CD4-positive, alpha-beta T cell treated with Interleukin-17A for 1 hour (primary cell): ENCODE measurements around the gene TIGD6.

Experiments used
- DNase-seq: peaks from one replicate; pipeline ENCODE4 v3.0.0-alpha.2; 2020

Gene TIGD6

DNA sequence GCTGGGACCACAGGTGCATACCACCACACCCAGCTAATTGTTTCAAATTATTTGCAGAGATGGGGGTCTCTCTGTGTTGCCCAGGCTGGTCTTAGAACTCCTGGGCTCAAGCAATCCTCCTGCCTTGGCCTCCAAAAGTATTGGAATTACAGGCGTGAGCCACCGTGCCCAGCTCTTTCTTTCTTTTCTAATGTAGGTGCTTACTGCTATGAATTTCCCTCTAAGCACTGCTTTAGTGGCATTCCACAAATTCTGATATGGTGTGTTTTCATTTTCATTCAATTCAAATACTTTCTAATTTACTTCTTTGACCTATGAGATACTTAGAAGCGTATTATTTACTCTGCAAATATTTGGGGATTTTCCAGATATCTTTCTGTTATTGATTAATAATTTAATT lies 15.0 kb upstream of the TIGD6 start:
- DNase-seq = no peak

DNA sequence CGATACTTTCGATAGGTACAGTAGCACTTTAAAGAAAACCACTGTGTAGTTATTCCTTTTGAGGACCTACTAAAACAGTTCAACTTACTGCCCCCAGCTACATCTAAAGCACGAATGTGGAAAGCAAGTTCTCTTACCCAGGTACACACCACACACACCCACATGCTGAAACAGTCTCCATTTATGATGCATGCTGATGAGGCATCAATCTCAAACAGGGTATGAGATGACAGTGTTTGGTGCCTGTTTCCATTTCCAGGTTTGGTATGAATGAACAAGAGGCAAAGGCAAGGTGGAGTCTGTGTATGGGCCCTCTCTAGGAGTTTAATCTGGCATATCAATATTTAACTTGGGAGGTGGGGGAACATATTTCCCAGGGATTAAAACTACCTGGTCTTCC lies 14.0 kb upstream of the TIGD6 start:
- DNase-seq = no peak

DNA sequence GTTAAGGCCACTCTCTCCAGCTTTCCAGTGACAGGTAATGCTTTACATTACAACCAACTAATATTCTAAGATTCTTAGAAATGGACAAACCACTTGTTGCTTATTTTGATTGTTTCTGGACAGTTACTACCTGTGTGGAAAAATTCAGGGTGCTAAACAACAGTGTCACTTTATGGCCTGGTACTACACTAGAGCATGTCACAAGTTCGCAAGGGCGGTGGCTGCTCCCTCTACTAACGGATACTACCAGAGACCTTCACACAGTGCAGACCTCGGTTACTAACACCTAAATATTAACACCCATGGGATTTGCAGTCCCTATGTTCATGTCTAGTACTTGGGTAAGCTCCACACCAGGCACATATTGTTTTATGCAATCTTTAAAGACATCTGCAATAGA lies 13.5 kb upstream of the TIGD6 start:
- DNase-seq = no peak

DNA sequence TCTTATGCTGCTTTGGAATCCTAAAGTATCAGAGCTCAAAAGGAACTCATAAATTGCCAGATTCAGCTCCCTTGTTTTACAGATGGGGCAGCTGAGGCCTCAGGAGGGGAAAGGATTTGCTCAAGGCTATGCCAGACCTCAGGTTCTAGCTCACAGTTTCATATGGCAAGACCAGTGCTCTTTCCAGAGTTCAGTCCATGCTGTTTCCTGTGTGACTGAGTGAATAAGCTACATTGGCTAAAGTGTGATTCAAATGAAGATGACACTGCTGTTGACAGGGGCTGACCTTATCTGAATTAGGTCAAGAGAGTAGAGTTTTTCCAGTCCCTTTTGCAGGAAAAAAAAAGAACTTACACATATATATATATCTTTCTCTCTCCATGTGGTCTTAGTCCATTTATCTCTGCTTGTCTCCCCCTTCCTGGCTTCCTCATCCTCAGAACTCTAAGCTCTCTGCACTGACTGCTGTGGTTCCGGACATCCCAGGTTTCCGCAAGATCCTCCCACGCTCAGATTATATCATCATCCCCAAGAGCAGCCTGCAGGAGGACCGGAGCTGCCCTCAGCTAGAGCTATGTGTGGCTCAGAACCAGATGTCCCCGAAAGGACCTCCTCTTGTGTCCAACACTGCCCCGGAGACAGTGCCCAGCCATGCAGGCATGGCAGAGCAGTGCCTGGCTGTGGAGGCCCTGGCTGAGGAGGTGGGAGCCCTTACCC lies 9.4 kb upstream of the TIGD6 start:
- no peak for DNase-seq

DNA sequence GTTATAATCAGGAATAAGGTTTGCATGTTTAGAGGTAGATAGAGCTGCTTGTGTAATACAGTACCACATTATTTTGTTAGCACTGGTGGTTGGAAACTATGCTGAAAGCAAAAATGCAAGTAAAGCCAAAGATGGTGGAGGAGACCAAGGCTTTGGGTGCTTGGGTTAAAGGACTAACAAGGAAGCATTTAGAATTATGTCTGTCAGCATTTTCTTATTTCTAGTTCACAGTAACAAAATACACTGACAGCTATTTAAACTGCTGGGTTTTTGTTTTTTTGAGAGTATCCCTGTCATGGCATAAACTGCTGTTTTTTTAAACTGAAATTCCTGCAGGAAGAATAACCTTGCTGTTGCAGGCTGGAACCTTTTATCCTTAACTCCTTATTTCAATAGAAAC lies 6.6 kb upstream of the TIGD6 start:
- DNase-seq = no peak

DNA sequence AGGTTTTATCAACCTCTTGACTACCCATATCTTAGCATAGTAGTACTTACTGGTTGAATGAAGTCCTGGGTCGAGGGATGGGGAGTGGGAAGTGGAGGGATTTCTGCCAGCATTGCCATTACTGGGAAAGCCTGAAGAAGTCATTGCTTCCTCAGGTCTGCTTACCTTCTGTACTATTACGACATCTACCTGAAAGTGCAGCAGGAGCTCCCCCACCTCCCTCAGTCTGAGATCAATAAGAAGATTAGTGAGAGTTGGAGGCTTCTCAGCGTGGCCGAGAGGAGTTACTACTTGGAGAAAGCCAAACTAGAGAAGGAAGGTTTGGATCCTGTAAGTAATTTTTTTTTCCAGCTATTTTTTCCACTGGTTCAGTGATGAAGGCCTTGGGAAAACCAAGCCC lies 5.9 kb upstream of the TIGD6 start:
- no peak for DNase-seq

DNA sequence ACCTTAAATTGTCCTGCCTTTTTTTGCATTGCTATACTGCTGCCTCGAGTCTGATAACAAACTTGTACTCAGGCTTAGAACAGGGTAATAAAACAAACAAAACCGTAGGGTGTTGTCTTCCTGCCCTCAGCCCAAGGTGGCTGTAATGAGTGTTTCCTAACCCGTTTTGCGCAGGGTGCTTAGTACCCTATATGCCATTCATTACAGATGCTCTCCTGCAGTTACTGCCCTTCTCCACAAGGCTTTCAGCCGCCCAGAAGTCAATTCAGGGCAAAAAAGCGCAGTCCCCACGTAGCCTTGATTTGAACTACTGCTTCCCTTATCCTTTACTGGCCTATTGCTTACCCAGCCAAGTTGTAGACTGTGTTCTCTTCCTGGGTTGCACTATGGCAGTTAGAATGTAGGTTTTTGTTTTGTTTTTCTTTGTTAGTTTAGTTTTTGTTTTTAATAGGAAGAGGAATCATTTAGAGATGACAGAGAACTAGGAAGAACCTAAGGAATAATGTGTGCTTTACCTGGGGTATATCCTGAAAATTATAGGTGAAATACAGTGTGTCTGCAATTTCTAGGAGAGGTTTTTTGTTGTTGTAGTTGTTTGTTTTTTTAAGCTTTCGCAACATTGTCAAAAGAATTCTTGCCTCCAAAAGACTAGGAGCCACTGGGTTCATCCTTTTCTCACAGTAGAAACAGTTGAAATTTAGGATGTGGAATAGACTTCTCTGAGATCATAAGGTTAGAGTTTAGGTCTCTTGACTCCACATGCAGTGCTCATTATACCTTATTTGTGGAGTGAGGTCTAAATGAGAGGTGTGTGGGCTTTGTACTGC lies 1.4 kb upstream of the TIGD6 start:
- peak; percentile 79 for DNase-seq

DNA sequence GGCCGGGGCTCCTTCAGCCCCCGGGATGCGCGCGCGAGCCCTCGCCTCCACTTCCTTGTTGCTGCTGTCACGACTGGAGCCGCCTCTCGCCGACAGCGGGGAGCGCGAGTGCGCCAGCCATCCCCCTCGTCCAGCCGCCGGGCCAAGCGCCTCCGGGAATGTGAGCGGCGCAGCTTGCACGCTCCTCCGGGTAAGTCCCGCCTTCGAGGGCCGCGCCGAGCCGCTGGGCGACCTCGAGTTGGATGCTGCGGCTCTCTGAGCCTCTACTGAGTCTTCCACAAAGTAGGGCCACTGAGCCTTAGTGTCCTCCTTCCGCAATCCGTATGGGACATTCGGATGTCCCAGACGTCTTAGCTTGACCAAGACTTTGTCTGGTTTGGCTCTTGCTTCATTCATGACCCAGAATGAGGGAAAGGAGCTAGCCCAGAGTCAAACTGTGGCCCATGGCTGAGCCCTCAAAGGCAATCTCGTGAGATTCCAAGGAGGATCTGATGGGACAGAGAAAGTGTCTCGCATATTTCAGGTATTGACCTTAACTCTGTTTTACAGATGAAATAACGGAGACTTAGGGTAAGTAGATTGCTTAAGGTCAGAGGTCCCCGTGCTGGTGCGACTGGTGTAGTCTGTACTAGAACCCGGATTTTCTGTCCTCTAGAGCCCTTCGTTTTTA lies 671 bp upstream of the TIGD6 start:
- peak; percentile 32 for DNase-seq

DNA sequence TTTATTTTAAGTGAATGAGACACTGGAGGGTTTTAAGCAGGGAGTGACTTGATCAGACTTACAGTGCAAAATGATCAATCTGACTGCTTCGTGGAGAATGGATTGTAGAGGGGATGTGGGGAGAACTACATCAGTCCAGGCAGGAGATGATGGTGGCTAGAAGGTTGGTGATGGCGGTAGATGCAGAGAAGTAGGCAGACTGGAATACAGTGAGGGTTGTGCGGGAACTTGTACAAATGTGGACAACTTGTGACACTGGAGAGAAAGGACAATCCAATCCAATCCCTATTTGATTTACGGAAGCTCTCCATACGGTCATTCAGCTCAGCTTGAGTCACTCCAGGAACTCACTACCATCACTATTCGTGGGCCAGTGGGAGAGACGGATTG lies 593 bp downstream of the TIGD6 start:
- DNase-seq = no peak

DNA sequence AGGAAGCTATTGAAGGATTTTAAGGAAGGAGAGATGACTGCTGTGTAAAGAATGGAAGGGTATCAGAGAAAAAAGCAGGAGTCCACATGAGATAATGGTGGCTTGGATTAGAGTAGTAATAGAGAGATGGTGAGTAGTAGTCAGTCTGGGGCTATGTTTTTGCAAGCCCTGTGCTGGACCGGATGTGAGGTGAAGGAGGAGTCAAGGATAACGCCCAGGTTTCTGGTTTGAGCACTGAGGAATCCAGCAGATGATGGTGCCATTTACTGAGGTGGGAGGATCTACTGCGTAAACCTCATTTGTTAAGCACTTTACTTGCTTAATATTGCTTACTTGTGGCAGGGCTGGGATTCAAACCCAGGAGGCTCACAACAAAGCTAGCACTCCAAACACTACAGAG lies 1.1 kb downstream of the TIGD6 start:
- DNase-seq = peak; percentile 3

DNA sequence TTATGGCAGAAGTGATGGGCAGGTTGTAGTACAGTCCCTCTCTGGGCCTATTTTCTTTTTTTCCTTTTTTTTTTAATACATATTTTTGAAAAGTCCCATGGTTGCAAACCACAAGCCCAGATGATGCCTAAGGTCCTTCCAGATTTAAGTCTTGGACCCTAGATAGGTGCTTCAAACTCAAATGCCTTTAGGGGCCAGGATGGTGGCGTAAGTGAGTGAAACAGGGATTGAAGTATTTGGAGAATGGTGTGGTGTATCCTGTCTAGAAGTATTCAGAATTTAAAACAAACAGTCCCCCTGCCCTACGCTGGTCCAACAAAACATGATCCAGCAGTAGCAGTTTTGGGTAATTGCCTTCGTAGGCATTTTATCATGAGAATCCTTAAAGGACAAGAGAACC lies 2.2 kb downstream of the TIGD6 start:
- DNase-seq = no peak

DNA sequence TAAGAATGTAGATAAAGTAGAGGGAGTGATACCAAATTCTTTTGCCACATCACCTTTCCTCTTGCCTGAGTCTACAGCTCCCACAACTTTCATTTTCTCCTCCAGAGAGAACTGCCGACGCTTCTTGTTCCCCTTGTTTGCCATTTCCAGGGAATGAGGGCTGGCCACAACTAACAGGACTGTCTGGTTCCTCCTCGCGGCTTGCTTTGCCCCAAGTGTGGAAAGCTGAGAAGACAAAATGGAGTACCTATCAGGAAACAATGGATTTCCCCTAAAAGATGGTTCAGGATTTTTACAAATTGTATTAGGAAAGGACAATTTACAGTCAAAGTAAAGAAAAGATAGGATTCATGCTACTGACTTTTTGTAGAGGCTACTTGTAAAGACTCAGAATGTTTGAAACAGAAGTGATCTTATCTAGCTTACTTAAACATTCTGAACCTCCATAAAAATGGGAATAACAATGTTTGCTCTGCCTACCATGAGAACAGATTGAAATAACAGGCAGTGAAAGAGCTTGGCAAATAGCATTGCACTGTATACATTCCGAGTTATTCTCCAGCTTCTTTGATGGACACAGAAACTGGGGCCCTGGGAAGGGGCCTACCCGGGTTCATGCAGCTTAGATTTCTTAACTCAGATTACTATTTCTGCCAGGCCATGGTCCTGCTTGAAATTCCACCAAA lies 4.1 kb downstream of the TIGD6 start:
- DNase-seq = no peak

DNA sequence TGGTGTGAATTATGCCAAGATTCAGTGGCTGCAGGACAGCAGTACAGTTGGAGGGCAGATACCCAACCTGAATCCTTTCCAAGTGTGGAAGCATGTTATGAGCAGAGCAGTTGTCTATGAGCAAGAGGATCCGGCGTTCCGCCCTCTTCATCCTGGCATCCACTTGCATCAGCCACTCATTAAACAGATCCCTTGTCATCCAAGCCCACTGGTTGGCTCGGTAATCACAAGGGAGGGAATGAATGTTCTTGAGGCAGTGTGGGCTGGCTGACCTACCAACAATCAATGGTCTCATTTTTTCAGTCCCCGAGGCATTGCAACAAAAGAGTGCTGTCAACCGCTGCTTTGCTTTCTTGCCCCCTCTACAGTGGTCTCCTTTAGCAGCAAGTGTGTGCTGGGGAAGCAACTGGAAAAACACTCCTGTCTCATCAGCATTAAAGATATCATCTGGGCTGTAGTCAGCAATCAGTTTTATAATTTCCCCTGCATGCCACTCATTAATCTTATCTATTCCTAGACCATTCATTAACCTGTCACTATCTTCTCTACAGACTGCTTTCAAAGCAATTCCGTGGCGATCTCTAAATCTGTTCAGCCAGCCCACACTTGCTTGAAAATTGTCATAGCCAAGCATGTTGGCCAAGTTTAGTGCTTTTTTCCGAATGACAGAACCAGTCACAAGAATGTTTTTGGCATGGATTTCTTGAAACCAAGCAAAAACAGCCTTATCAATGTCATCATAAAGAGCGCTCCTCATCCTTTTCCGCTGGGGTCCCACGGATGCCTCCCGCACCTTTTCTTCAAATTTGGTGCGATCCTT lies 4.9 kb downstream of the TIGD6 start:
- no peak for DNase-seq

DNA sequence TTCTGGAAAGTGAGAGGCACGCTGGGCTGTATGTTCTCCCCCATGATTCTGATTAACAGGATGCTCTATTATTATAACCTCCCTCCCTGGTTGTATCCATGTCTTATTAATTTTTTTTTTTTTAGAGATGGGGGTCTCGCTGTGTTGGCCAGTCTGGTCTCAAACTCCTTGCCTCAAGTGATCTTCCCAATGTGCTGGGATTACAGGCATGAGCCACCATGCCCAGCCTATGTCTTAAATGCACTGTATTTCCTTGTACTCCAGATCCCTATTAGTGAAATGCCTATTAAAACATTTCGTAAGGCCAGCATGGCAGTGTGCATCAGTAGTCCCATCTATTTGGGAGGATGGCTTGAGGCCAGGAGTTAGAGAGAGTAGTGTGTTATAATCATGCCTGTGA lies 7.0 kb downstream of the TIGD6 start:
- DNase-seq = no peak

DNA sequence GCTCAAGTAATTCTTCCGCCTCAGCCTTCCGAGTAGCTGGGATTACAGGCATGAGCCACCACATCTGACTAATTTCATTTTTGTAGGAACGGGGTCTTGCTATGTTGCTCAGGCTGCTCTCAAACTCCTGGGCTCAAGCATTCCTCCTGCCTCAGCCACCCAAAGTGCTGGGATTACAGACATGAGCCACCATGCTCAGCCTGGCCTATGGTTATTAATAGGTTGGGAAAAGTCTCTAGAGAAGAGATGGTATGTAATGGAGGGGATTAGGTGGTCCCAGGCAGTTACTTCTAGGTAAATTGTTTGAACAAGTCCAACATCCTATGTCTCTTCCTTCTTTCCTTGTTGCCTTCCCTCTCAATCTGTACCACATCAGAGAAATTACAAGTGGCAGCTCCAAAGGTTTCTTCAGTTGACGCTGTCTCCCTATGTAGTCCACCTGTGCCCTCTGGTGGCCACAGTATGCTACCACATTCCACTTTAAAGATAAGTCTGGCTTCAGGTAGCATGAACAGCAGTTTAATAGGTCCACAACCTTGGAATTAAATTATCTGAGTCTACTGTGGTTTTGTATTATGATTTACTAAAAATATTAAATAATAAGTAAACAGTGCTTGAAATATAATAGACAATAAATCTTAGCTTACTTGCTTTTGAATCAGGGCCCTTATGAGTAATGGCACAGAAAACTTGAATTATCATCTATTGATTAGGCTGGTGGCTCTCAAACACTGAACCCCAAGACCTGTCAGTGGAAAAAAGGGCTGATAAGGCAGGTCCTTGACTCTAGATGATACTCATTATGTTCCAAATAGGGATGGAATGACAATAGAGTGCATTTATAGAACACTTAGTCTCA lies 9.7 kb downstream of the TIGD6 start:
- DNase-seq = peak; percentile 78

DNA sequence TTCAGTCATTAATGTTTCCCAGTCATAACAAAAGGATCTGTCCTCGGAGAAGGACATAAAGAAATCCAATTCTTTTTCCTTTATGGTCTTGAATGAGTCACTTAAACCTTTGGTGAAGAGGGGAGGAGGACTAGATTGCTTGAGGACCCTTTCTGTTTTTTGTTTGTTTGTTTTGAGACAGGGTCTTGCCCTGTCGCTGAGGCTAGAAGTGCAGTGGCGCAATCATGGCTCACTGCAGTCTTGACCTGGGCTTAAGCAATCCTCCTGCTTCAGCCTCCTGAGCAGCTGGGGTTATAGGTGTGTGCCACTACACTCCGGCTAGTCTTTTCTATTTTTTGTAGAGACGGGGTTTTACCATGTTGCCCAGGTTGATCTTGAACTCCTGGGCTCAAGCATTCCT lies 12.3 kb downstream of the TIGD6 start:
- no peak for DNase-seq

DNA sequence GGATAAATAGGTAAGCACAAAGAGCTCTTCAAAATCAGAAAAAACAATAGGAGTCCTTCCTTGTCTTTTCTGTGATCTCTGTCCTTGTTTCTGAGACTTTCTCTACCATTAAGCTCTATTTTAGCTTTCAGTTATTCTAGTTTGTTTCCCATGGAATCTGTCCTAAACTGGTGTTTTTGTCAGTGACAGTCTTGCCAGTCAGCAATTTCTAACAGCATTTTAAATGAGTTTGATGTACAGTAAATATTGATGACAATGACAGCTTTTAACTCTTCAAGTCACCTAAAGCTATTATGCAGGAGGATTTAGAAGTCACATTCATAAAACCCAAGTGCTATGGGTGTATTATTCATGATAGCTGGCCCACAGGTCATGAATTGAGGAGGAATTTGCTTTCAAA lies 17.9 kb downstream of the TIGD6 start:
- no peak for DNase-seq

DNA sequence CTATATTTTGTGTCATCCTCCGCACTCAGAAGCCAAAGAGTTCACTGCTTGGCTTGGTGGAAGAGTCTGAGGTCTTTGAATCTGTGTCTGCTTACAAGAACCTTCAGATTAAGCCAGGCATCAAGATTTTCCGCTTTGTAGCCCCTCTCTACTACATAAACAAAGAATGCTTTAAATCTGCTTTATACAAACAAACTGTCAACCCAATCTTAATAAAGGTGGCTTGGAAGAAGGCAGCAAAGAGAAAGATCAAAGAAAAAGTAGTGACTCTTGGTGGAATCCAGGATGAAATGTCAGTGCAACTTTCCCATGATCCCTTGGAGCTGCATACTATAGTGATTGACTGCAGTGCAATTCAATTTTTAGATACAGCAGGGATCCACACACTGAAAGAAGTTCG lies 19.2 kb downstream of the TIGD6 start:
- DNase-seq = no peak

DNA sequence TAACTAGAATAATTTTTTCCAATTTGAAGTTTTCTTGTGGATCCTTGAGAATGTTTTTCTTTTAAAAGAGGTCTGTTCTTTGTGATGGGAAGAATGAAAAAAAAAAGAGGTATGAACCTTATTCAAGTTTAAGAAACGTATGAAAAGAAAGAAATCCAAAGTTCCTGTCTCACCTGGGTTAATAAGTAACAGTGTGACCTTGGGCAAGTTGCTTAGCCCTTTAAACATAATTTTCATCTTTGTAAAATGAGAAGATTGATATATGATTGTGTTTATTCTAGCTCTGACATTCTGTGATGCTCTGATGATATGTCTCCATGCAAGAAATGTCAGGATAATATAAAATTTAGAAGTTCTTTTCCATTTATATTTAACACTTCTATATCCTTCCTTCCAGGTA lies 20.6 kb downstream of the TIGD6 start:
- DNase-seq = no peak

DNA sequence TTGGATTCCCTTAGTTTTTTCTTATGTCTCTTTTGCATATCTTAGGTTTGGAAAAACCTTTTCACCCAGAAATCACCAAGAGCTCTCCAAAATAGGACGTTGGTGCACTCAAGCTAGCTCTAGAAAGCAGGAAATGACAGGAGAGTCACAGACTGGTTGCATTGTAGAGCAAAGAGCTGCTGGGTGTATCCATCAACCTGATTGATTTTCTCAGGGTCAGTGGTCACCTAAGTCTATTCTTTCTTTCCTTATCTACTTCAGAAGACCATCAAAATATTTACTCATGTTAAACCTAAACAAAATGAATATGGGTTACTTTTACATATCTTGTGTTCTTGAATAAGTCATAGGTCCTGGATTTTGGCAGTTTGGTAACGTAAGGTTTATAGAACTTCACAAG lies 25.0 kb downstream of the TIGD6 start:
- DNase-seq = no peak

DNA sequence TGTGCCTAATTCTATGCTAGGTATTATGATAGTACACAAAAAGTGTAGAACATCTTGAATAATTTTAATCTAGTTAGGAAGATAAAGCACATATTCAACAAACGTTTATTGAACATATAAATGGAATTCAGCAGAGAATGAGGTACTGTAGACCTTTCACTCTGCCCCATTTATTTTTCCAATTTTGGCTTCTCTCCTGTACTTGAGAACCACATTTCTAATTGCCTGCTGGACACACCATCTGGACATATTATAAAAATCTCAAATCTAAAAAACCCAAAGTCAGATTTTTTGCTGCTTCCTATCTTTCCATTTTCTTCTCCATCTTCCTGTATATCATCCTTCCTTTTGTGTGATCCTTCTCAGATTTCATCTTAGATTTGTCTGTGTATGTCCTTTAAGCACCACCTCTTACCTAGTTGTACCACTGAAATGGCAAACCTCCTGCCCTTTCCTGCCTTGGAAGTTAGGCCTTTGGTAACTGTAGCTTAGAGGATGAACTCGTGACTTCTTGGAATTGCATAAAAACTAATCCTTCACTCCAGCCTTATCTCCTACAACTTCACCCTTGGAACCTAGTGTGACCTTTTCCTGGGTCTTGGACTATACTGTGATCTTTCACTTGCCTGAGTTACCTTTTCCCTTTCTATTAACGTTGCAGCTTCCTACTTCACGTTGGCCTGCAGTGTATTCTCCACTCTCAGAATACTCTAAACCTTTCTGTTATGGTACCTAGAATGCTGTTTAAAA lies 31.1 kb downstream of the TIGD6 start:
- DNase-seq = no peak
